HepG2 (cell line): ENCODE data around the gene CPT1A. TPM values are rescaled to one million over a fixed set of nuclear protein-coding genes. Genes with fewer than 3 reads are reported as not detected.

Experiments
- AKNA ChIP-seq: sonication (generic); formaldehyde crosslinking; IDR thresholded peaks from 2 replicates; pipeline ENCODE4 v1.4.0; 2020; ENCODE audit warnings: missing genetic modification reagents, borderline replicate concordance
- ARHGAP35 ChIP-seq: sonication (generic); formaldehyde crosslinking; IDR thresholded peaks from 2 replicates; pipeline ENCODE4 v1.9.0; 2022; ENCODE audit warnings: mild to moderate bottlenecking, inconsistent platforms, moderate library complexity, missing genetic modification reagents, borderline replicate concordance
- ATM ChIP-seq: fragments of 450-650 bp; IDR thresholded peaks from 2 replicates; pipeline ENCODE4 v1.7.1; 2017; ENCODE audit warnings: mild to moderate bottlenecking, borderline replicate concordance
- CBX2 ChIP-seq, 2 experiments: fragments of 200-600 bp in 1 of 2; sonication (generic); formaldehyde crosslinking in 1 of 2; IDR thresholded peaks; 2 replicates each; pipeline versions ENCODE4 v1.7.0 to v1.8.1; 2018 to 2022; ENCODE audit warnings: low read depth in 2 of 2, low read length in 1 of 2, mild to moderate bottlenecking in 1 of 2, missing genetic modification reagents in 1 of 2
- EP300 ChIP-seq, 3 experiments: sonication (generic) in 1 of 3; formaldehyde crosslinking in 1 of 3; IDR thresholded peaks; 2 replicates each; pipeline versions ENCODE4 v1.5.1 to v1.6.1; 2011 to 2020; ENCODE audit warnings: low read depth in 2 of 3, low read length in 2 of 3, borderline replicate concordance in 1 of 3, improper control_type of control experiment in 1 of 3, mild to moderate bottlenecking in 1 of 3, missing genetic modification reagents in 1 of 3, moderate library complexity in 1 of 3
- GTF2F1 ChIP-seq: fragments of 150-350 bp; IDR thresholded peaks from 2 replicates; pipeline ENCODE4 v1.6.1; 2014; ENCODE audit warnings: low read length
- HES4 ChIP-seq: sonication (generic); formaldehyde crosslinking; IDR thresholded peaks from 2 replicates; pipeline ENCODE4 v1.9.0; 2021; ENCODE audit warnings: mild to moderate bottlenecking, missing genetic modification reagents, borderline replicate concordance
- HOXA3 ChIP-seq: sonication (generic); formaldehyde crosslinking; IDR thresholded peaks from 2 replicates; pipeline ENCODE4 v1.5.0; 2020; ENCODE audit warnings: missing genetic modification reagents
- KDM2A ChIP-seq: sonication (generic); formaldehyde crosslinking; IDR thresholded peaks from 2 replicates; pipeline ENCODE4 v1.4.0; 2020; ENCODE audit warnings: low read depth, missing genetic modification reagents, borderline replicate concordance
- KLF11 ChIP-seq: IDR thresholded peaks from 2 replicates; pipeline ENCODE4 v1.6.1; 2016; ENCODE audit warnings: missing compliant biosample characterization
- MTF2 ChIP-seq: sonication (generic); formaldehyde crosslinking; IDR thresholded peaks from 2 replicates; pipeline ENCODE4 v1.5.0; 2020; ENCODE audit warnings: missing genetic modification reagents, borderline replicate concordance
- MXD3 ChIP-seq: IDR thresholded peaks from 2 replicates; pipeline ENCODE4 v1.6.1; 2016; ENCODE audit warnings: mild to moderate bottlenecking, missing biosample characterization, missing genetic modification reagents
- PHF5A ChIP-seq: IDR thresholded peaks from one replicate; pipeline ENCODE4 v1.6.1; 2018; ENCODE audit warnings: low read depth, missing genetic modification reagents; ENCODE audit not compliant: unreplicated experiment
- SIX1 ChIP-seq: sonication (generic); formaldehyde crosslinking; IDR thresholded peaks from 2 replicates; pipeline ENCODE4 v1.4.0; 2020; ENCODE audit warnings: missing genetic modification reagents, borderline replicate concordance
- TCF7L2 ChIP-seq: IDR thresholded peaks from 2 replicates; pipeline ENCODE4 v1.6.1; 2011; ENCODE audit warnings: mild to moderate bottlenecking, low read depth, low read length, moderate library complexity
- ZFYVE20 ChIP-seq: sonication (generic); formaldehyde crosslinking; IDR thresholded peaks from 2 replicates; pipeline ENCODE4 v1.8.0; 2023; ENCODE audit warnings: low read depth, mild to moderate bottlenecking, moderate library complexity, missing genetic modification reagents, borderline replicate concordance
- ZNF709 ChIP-seq: sonication (generic); formaldehyde crosslinking; IDR thresholded peaks from 2 replicates; pipeline ENCODE4 v1.5.0; 2020; ENCODE audit warnings: mild to moderate bottlenecking, missing genetic modification reagents
- ZNF766 ChIP-seq: sonication (generic); formaldehyde crosslinking; IDR thresholded peaks from 2 replicates; pipeline ENCODE4 v1.5.0; 2020; ENCODE audit warnings: missing genetic modification reagents, borderline replicate concordance
- polyA plus RNA-seq, 8 experiments: library from polyadenylated mRNA; depleted of rRNA in 3 of 8; stranded (reverse) in 7 of 8; unstranded in 1 of 8; fragments of >200 nt; fragmentation: Illumina TruSeq in 4 of 8; extraction: Trizol in 4 of 8; gene quantifications; 2 replicates each; pipeline versions ENCODE4 v1.2.1 to v1.2.3, GENCODE V29; 2011 to 2016; ENCODE audit warnings: low read depth in 4 of 8, missing spikeins in 1 of 8, mixed read lengths in 1 of 8; ENCODE audit not compliant: insufficient read depth in 1 of 8
- total RNA-seq, 5 experiments: library from RNA; depleted of rRNA; stranded (reverse); fragments of >200 nt; fragmentation: Illumina TruSeq; extraction: Trizol; gene quantifications; 2 replicates each; pipeline ENCODE4 v1.2.3, GENCODE V29; 2016; ENCODE audit warnings: low read depth in 1 of 5
- TF ChIP-seq, protein P1 (sequence below): sonication (generic); formaldehyde crosslinking; conservative IDR thresholded peaks from 2 replicates; pipeline ENCODE4 v1.4.0; 2020; ENCODE audit warnings: missing genetic modification reagents
- TF ChIP-seq, protein P2 (sequence below): IDR thresholded peaks from 2 replicates; pipeline ENCODE4 v1.6.1; 2016

Gene CPT1A
- total and polyA plus RNA-seq, 2 of the 13 experiments (the other 11 are each of a cell fraction or from before 2014, with no cell fraction given): 7.0 to 7.1 TPM

GRCh38 chr11:68840661-68841653, 759 bp downstream of the CPT1A start (continued):
- no peak for TF ChIP-seq AKNA (CRISPR knock-in tag)
- no peak for TF ChIP-seq SIX1 (CRISPR knock-in tag)
- TF ChIP-seq HES4: 0 out of 2 replicates have a peak, but pooled peaks have one; percentile 52
- TF ChIP-seq HOXA3: no peak; the same call in 1 of the 2 replicates
- peak; percentile 46; the same call in 1 of the 2 replicates for TF ChIP-seq ARHGAP35
- no peak for TF ChIP-seq PHF5A
- no peak for TF ChIP-seq ATM
- no peak for TF ChIP-seq KLF11 (CRISPR knock-in tag)
- TF ChIP-seq ZNF766 (CRISPR knock-in tag): no peak
- no peak for TF ChIP-seq TCF7L2
- TF ChIP-seq, protein P1, sequence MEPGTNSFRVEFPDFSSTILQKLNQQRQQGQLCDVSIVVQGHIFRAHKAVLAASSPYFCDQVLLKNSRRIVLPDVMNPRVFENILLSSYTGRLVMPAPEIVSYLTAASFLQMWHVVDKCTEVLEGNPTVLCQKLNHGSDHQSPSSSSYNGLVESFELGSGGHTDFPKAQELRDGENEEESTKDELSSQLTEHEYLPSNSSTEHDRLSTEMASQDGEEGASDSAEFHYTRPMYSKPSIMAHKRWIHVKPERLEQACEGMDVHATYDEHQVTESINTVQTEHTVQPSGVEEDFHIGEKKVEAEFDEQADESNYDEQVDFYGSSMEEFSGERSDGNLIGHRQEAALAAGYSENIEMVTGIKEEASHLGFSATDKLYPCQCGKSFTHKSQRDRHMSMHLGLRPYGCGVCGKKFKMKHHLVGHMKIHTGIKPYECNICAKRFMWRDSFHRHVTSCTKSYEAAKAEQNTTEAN (CRISPR knock-in tag): no peak
- TF ChIP-seq ZNF709 (CRISPR knock-in tag): 0 out of 2 replicates have a peak, but pooled peaks have one; percentile 39
- peak; percentile 42; the same call in 1 of the 2 replicates for TF ChIP-seq CBX2 (IDR thresholded peaks at IDR 0.05; ENCODE audit: low read depth, low read length)
- TF ChIP-seq CBX2 (CRISPR knock-in tag; IDR thresholded peaks at IDR 0.05; ENCODE audit: low read depth): no peak
- 0 out of 2 replicates have a peak, but pooled peaks have one; percentile 53 for TF ChIP-seq MTF2
- TF ChIP-seq KDM2A (CRISPR knock-in tag): peak; percentile 49; the same call in 1 of the 2 replicates
- TF ChIP-seq EP300 (IDR thresholded peaks at IDR 0.05; ENCODE audit: low read depth in 2 of 2, low read length in 2 of 2): no peak
- no peak for TF ChIP-seq EP300 (CRISPR knock-in tag; IDR thresholded peaks at IDR 0.05; ENCODE audit: borderline replicate concordance)
- 0 out of 2 replicates have a peak, but pooled peaks have one; percentile 43 for TF ChIP-seq ZFYVE20 (CRISPR knock-in tag)
- TF ChIP-seq GTF2F1: no peak
- TF ChIP-seq, protein P2, sequence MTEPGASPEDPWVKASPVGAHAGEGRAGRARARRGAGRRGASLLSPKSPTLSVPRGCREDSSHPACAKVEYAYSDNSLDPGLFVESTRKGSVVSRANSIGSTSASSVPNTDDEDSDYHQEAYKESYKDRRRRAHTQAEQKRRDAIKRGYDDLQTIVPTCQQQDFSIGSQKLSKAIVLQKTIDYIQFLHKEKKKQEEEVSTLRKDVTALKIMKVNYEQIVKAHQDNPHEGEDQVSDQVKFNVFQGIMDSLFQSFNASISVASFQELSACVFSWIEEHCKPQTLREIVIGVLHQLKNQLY: 0 out of 2 replicates have a peak, but pooled peaks have one; percentile 15
- TF ChIP-seq MXD3 (CRISPR knock-in tag): peak; percentile 24; the same call in 1 of the 2 replicates
